ENCODE measurements around the gene HSPA2. TPM values are rescaled to one million over a fixed set of nuclear protein-coding genes. Genes with fewer than 3 reads are reported as not detected.

The HSPA2 gene
- total RNA-seq, 2 experiments from 2014 or later: 1.5 to 1.9 TPM

- Histone ChIP-seq H3K27me3 (ENCODE audit: control insufficient read depth in 1 of 2, insufficient read depth in 2 of 2, low read length in 2 of 2) (no peaks in the 10 kb centered on the region), H3K9me3 (ENCODE audit: control insufficient read depth in 1 of 2, insufficient read depth in 1 of 2, low read length in 2 of 2) (no peaks in the 10 kb centered on the region), H3K4me1 (ENCODE audit: insufficient read depth, low read length) (peaks cover 42% of the 10 kb centered on the region), H3K36me3 (ENCODE audit: insufficient read depth, low read length) (peaks cover 49% of the 10 kb centered on the region), H3K27ac (ENCODE audit: low read depth in 1 of 2, low read length in 2 of 2) (no peak overlapping the region), H3K4me3 (ENCODE audit: low read length) (no peak overlapping the region)
- TF ChIP-seq, protein P1, sequence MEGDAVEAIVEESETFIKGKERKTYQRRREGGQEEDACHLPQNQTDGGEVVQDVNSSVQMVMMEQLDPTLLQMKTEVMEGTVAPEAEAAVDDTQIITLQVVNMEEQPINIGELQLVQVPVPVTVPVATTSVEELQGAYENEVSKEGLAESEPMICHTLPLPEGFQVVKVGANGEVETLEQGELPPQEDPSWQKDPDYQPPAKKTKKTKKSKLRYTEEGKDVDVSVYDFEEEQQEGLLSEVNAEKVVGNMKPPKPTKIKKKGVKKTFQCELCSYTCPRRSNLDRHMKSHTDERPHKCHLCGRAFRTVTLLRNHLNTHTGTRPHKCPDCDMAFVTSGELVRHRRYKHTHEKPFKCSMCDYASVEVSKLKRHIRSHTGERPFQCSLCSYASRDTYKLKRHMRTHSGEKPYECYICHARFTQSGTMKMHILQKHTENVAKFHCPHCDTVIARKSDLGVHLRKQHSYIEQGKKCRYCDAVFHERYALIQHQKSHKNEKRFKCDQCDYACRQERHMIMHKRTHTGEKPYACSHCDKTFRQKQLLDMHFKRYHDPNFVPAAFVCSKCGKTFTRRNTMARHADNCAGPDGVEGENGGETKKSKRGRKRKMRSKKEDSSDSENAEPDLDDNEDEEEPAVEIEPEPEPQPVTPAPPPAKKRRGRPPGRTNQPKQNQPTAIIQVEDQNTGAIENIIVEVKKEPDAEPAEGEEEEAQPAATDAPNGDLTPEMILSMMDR (IDR thresholded peaks at IDR 0.05): no peak
- Mint-ChIP-seq H3K4me3 (no peak overlapping the region), H3K4me1 (ENCODE audit: low read depth) (peaks cover 78% of the 10 kb centered on the region), H3K27ac (no peak overlapping the region), H3K27me3 (no peaks in the 10 kb centered on the region), H3K36me3 (ENCODE audit: low read depth) (peaks cover 80% of the 10 kb centered on the region), H3K9me3 (no peaks in the 10 kb centered on the region)
- ATAC-seq (ENCODE audit: poor library complexity) (no peak), DNase-seq (no peak)
- ChIA-PET CTCF (interaction anchor here (1.3 to 7.6 kb wide), 3 partner anchors 10 to 15 kb away, joined by 3 to 55 read pairs (median 3); no protein-coding TSS in a partner anchor), POLR2A (interaction anchor here (1.0 to 4.0 kb wide), 3 partner anchors 9 to 16 kb away, joined by 4 to 36 read pairs (median 4); partner anchors contain the start of genes ZBTB1 and ZBTB25)
- intact Hi-C loops (cut with DNase I, micrococcal nuclease): no loop called here
These were observed 45.3 kb upstream of the HSPA2 start for GRCh38 chr14:64495252-64495651.

GRCh38 chr14:64496764-64497163, 43.8 kb upstream of the HSPA2 start:
- peak overlapping the region; percentile 50 for H3K4me3 Mint-ChIP-seq
- peak overlapping the region; percentile 71 for H3K27ac Mint-ChIP-seq
- POLR2A ChIA-PET: interaction anchor here (0.6 to 4.0 kb wide), 8 partner anchors 8 to 136 kb away, joined by 3 to 36 read pairs (median 4); partner anchors contain the start of genes ZBTB1 and ZBTB25
- intact Hi-C loops (cut with DNase I, micrococcal nuclease): no loop called here
- H3K27me3 Mint-ChIP-seq: no peaks in the 10 kb centered on the region
- peak overlapping the region in 1 of 2 donors; percentile 27 for H3K27ac ChIP-seq (ENCODE audit: low read depth in 1 of 2, low read length in 2 of 2)
- TF ChIP-seq, protein P1 (IDR thresholded peaks at IDR 0.05): no peak
- H3K4me3 ChIP-seq (ENCODE audit: low read length): no peak overlapping the region
- no peak for ATAC-seq (ENCODE audit: poor library complexity)
- peaks cover 41% of the 10 kb centered on the region for H3K36me3 ChIP-seq (ENCODE audit: insufficient read depth, low read length)
- H3K27me3 ChIP-seq (ENCODE audit: control insufficient read depth in 1 of 2, insufficient read depth in 2 of 2, low read length in 2 of 2): no peaks in the 10 kb centered on the region
- H3K9me3 ChIP-seq (ENCODE audit: control insufficient read depth in 1 of 2, insufficient read depth in 1 of 2, low read length in 2 of 2): no peaks in the 10 kb centered on the region
- peaks cover 45% of the 10 kb centered on the region for H3K4me1 ChIP-seq (ENCODE audit: insufficient read depth, low read length)
- H3K4me1 Mint-ChIP-seq (ENCODE audit: low read depth): peaks cover 76% of the 10 kb centered on the region
- H3K36me3 Mint-ChIP-seq (ENCODE audit: low read depth): peaks cover 73% of the 10 kb centered on the region
- H3K9me3 Mint-ChIP-seq: no peaks in the 10 kb centered on the region
- CTCF ChIA-PET: interaction anchor here (0.6 to 3.8 kb wide), 5 partner anchors 8 to 103 kb away, joined by 3 to 29 read pairs (median 3); partner anchors contain the start of gene ZBTB1
- DNase-seq: no peak

- POLR2A ChIA-PET: interaction anchor here (6.5 kb wide), 1 partner anchor 13 kb away, joined by 112 read pairs; no protein-coding TSS in a partner anchor
- H3K4me3 ChIP-seq (ENCODE audit: low read length): no peak overlapping the region
- TF ChIP-seq, protein P1 (IDR thresholded peaks at IDR 0.05): no peak
- CTCF ChIA-PET: no interaction called here
- H3K27me3 ChIP-seq (ENCODE audit: control insufficient read depth in 1 of 2, insufficient read depth in 2 of 2, low read length in 2 of 2): no peaks in the 10 kb centered on the region
- H3K27ac ChIP-seq (ENCODE audit: low read depth in 1 of 2, low read length in 2 of 2): peak overlapping the region; percentile 45 to 98
- H3K4me1 ChIP-seq (ENCODE audit: insufficient read depth, low read length): peaks cover 52% of the 10 kb centered on the region
- no peak for DNase-seq
- H3K36me3 ChIP-seq (ENCODE audit: insufficient read depth, low read length): peaks cover 26% of the 10 kb centered on the region
- H3K27ac Mint-ChIP-seq: peak overlapping the region; percentile 100
- peaks cover 66% of the 10 kb centered on the region for H3K4me1 Mint-ChIP-seq (ENCODE audit: low read depth)
- intact Hi-C loops (cut with DNase I, micrococcal nuclease): loop anchor here (5.0 to 10.0 kb wide), 5 partner anchors 113 to 855 kb away; partner anchors contain the start of genes MAX (in 2 of the 2), MTHFD1 (in 2 of the 2), WDR89 (in 2 of the 2) and CHURC1 (in 1 of the 2)
- peaks cover 4% of the 10 kb centered on the region for H3K27me3 Mint-ChIP-seq
- no peaks in the 10 kb centered on the region for H3K9me3 ChIP-seq (ENCODE audit: control insufficient read depth in 1 of 2, insufficient read depth in 1 of 2, low read length in 2 of 2)
- H3K4me3 Mint-ChIP-seq: peak overlapping the region; percentile 100
- peaks cover 73% of the 10 kb centered on the region for H3K36me3 Mint-ChIP-seq (ENCODE audit: low read depth)
- H3K9me3 Mint-ChIP-seq: no peaks in the 10 kb centered on the region
- no peak for ATAC-seq (ENCODE audit: poor library complexity)
These were observed 40.5 kb upstream of the HSPA2 start for GRCh38 chr14:64500088-64500487.
